ENCODE measurements around the gene EDC4. TPM values are rescaled to one million over a fixed set of nuclear protein-coding genes. Genes with fewer than 3 reads are reported as not detected.

EDC4 gene
- total and polyA plus RNA-seq, 2 of the 8 experiments (the other 6 are each of a cell fraction or from before 2014, with no cell fraction given), result 58.5 to 72.7 TPM

GRCh38 chr16:67883872-67884261 is 11.0 kb downstream of the EDC4 start (continued):
- TF ChIP-seq SAP30 (IDR thresholded peaks at IDR 0.05; ENCODE audit: insufficient read depth, insufficient replicate concordance, low read length), result no peak
- TF ChIP-seq CTCF (IDR thresholded peaks at IDR 0.05; ENCODE audit: control extremely low read depth in 1 of 3, insufficient read depth in 1 of 3, low read depth in 1 of 3, low read length in 3 of 3), result peak; percentile 87 to 94 (median 88)
- TF ChIP-seq POU5F1 (IDR thresholded peaks at IDR 0.05; ENCODE audit: low read depth, low read length), result no peak
- TF ChIP-seq, protein P1, sequence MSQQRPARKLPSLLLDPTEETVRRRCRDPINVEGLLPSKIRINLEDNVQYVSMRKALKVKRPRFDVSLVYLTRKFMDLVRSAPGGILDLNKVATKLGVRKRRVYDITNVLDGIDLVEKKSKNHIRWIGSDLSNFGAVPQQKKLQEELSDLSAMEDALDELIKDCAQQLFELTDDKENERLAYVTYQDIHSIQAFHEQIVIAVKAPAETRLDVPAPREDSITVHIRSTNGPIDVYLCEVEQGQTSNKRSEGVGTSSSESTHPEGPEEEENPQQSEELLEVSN (IDR thresholded peaks at IDR 0.05), result no peak
- no peak for TF ChIP-seq BCL11A (IDR thresholded peaks at IDR 0.05; ENCODE audit: low read depth in 2 of 2, low read length in 2 of 2)
- no peak for TF ChIP-seq CEBPB (IDR thresholded peaks at IDR 0.05; ENCODE audit: low read depth, low read length)
- TF ChIP-seq NANOG (IDR thresholded peaks at IDR 0.05; ENCODE audit: insufficient read depth, low read depth, low read length, poor library complexity, severe bottlenecking), result no peak
- TF ChIP-seq EZH2 (IDR thresholded peaks at IDR 0.05; ENCODE audit: low read depth, low read length, severe bottlenecking), result no peak
- no peak for TF ChIP-seq BACH1 (IDR thresholded peaks at IDR 0.05; ENCODE audit: low read length)
- TF ChIP-seq ASH2L (IDR thresholded peaks at IDR 0.05; ENCODE audit: low read length), result no peak
- no peak for TF ChIP-seq HDAC2 (IDR thresholded peaks at IDR 0.05; ENCODE audit: borderline replicate concordance in 1 of 2, low read depth in 2 of 2, low read length in 2 of 2)
- TF ChIP-seq TCF12 (IDR thresholded peaks at IDR 0.05; ENCODE audit: low read depth, low read length), result peak; percentile 45; the same call in 1 of the 2 replicates
- no peak for TF ChIP-seq POLR2A (IDR thresholded peaks at IDR 0.05; ENCODE audit: control extremely low read depth in 1 of 2, low read depth in 2 of 2, low read length in 2 of 2)
- TF ChIP-seq, protein P2, sequence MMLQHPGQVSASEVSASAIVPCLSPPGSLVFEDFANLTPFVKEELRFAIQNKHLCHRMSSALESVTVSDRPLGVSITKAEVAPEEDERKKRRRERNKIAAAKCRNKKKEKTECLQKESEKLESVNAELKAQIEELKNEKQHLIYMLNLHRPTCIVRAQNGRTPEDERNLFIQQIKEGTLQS (IDR thresholded peaks at IDR 0.05; ENCODE audit: insufficient read depth, low read depth, low read length), result no peak
- no peak for TF ChIP-seq TBP (IDR thresholded peaks at IDR 0.05; ENCODE audit: low read depth, low read length)
- 0 out of 2 replicates have a peak, but pooled peaks have one; percentile 16 for TF ChIP-seq CREB1 (IDR thresholded peaks at IDR 0.05)
- TF ChIP-seq SIX5 (IDR thresholded peaks at IDR 0.05; ENCODE audit: low read depth, low read length), result no peak

Data from H1 (cell line).